ENCODE measurements around the gene SRPK3.

Gene SRPK3

DNA sequence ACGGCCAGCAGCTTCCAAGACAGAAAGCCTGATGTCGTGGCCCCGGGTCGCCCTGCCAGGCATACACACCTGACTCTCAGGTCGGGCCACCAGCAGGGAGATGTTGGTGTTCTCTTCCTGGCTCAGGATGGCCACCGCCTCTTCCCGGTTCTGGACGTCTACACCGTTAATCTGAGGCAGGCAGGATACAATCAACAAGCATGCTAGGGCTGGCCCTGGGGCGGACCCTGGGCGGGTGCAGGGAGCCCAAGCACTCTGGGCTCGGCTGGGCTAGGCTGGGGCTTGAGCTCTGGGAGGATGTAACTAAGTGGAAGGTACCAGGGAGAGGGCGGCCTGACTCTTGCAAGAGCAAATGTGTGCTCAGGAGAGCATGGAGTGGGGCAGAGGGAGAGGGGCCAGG, 24.6 kb downstream of the SRPK3 start:
- intact Hi-C loops (cut with DNase I; ENCODE audit: low total_unique reads), result no loop called here
- TF ChIP-seq, protein P1, sequence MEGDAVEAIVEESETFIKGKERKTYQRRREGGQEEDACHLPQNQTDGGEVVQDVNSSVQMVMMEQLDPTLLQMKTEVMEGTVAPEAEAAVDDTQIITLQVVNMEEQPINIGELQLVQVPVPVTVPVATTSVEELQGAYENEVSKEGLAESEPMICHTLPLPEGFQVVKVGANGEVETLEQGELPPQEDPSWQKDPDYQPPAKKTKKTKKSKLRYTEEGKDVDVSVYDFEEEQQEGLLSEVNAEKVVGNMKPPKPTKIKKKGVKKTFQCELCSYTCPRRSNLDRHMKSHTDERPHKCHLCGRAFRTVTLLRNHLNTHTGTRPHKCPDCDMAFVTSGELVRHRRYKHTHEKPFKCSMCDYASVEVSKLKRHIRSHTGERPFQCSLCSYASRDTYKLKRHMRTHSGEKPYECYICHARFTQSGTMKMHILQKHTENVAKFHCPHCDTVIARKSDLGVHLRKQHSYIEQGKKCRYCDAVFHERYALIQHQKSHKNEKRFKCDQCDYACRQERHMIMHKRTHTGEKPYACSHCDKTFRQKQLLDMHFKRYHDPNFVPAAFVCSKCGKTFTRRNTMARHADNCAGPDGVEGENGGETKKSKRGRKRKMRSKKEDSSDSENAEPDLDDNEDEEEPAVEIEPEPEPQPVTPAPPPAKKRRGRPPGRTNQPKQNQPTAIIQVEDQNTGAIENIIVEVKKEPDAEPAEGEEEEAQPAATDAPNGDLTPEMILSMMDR (IDR thresholded peaks at IDR 0.05), result no peak
- no peaks in the 10 kb centered on the region for H3K27me3 ChIP-seq
- no peak overlapping the region for H3K4me3 ChIP-seq
- peaks cover 0 to 4% (median 2%) of the 10 kb centered on the region in 4 donors for H3K4me1 ChIP-seq
- H3K27ac ChIP-seq, result no peak overlapping the region
- no peak for DNase-seq
- peaks cover 0 to 8% (median 0%) of the 10 kb centered on the region in 3 donors for H3K36me3 ChIP-seq
- H3K9me3 ChIP-seq, result peaks cover 0 to under 1% (median 0%) of the 10 kb centered on the region in 3 donors

DNA sequence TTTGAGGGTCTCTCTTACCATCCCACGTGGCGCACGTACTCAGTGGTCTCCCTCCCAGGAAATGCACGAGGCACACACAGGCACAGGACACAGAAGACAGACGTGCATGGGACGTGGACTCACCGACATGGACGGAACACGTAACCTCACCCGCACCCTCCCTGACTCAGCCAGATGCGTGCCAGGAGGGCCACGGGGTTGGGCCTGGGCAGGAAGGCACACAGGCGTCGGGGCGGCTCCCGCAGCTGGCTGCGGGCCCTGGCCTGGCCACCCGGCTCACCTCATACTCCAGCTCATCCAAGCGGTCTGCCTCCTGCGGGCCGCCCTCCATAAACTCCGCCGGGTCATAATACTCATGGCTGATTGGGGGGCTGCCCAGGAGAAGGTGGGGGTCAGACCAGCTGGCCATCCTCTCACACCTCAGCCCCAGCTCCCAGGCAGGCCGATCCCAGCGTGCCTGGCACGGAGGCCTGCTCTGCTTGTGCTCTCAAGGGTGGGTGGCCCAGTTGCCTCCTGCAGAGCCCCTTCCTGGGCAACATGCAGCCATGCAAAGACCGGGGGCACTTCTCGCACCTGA, 26.2 kb downstream of the SRPK3 start:
- no peak overlapping the region for H3K4me3 ChIP-seq
- TF ChIP-seq, protein P1 (IDR thresholded peaks at IDR 0.05), result no peak
- DNase-seq, result no peak
- no peaks in the 10 kb centered on the region for H3K4me1 ChIP-seq
- H3K27me3 ChIP-seq, result no peaks in the 10 kb centered on the region
- H3K9me3 ChIP-seq, result peaks cover 0 to 6% (median 0%) of the 10 kb centered on the region in 3 donors
- no peak overlapping the region for H3K27ac ChIP-seq
- peaks cover 0 to 8% (median 0%) of the 10 kb centered on the region in 3 donors for H3K36me3 ChIP-seq
- intact Hi-C loops (cut with DNase I; ENCODE audit: low total_unique reads), result no loop called here

DNA sequence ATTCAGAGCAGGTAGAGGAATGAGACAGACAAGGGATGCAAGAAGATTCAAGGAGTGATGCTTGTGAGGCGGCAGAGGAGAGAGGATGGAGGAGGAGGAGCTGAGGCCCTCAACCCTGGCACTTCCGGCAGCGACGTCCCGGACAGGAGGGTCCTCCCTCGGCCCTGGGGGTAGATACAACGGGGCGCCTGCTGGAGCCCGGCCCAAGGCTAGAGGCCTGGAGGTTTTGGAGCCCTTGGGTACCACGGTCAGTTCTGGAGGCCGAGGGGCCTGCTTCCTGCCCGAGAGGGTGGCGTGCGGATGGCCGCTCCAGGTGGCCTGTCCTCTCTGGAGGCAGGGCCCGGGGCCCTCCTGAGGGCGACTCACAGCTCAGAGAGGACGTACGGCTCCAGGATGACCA, 27.1 kb downstream of the SRPK3 start:
- H3K4me1 ChIP-seq, result no peaks in the 10 kb centered on the region
- H3K9me3 ChIP-seq, result peaks cover 0 to 6% (median 0%) of the 10 kb centered on the region in 3 donors
- intact Hi-C loops (cut with DNase I; ENCODE audit: low total_unique reads), result no loop called here
- H3K27me3 ChIP-seq, result no peaks in the 10 kb centered on the region
- H3K36me3 ChIP-seq, result peaks cover 0 to 8% (median 0%) of the 10 kb centered on the region in 3 donors
- TF ChIP-seq, protein P1 (IDR thresholded peaks at IDR 0.05), result no peak
- H3K27ac ChIP-seq, result no peak overlapping the region
- no peak for DNase-seq
- H3K4me3 ChIP-seq, result no peak overlapping the region

DNA sequence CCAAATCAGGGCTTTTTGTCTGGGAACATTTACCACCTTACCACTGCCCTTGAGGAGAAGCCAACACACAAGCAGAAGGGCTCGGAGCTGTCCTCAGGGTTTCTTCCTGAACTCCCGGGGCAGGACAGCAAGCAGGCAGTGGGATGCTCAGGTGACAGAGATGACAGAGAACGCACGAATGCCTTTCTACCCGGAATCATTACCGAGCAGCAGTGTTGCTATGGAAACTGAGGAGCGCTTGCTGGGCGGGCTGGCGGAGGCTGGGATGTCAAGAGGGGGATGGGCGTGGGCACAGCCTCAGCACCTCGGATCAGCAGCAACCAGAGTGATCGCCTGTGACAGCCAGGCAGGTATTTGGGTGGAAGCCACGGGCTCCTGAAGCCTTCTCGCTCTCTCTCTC, 31.4 kb downstream of the SRPK3 start:
- Histone ChIP-seq H3K4me3 (no peak overlapping the region), H3K27ac (no peak overlapping the region), H3K4me1 (no peaks in the 10 kb centered on the region), H3K9me3 (peaks cover 0 to 6% (median 0%) of the 10 kb centered on the region in 3 donors), H3K36me3 (no peaks in the 10 kb centered on the region), H3K27me3 (no peaks in the 10 kb centered on the region)
- TF ChIP-seq, protein P1 (IDR thresholded peaks at IDR 0.05), result no peak
- DNase-seq, result no peak
- intact Hi-C loops (cut with DNase I; ENCODE audit: low total_unique reads), result no loop called here

DNA sequence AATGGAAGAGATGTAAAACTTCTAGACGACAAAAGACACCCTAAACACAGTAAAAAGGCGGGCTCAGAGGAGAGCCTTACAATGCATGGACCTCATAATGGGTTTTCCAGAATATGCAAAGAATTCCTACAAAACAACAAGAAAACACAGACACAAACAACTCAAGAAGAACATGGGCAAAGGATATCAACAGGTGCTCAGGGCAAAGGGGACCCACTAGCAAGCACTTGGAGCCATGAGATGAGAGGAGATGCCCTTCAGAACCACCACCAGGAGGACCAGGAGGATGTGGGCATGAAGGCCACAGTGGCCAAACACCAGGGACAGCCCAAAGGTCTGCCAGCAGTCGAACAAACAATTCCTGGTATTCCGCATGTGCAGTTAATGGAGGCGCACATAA, 32.3 kb downstream of the SRPK3 start:
- no peak for DNase-seq
- peaks cover 0 to 6% (median 0%) of the 10 kb centered on the region in 3 donors for H3K9me3 ChIP-seq
- no peaks in the 10 kb centered on the region for H3K36me3 ChIP-seq
- no peak overlapping the region for H3K27ac ChIP-seq
- intact Hi-C loops (cut with DNase I; ENCODE audit: low total_unique reads), result no loop called here
- H3K4me1 ChIP-seq, result no peaks in the 10 kb centered on the region
- no peaks in the 10 kb centered on the region for H3K27me3 ChIP-seq
- TF ChIP-seq, protein P1 (IDR thresholded peaks at IDR 0.05), result no peak
- H3K4me3 ChIP-seq, result no peak overlapping the region

Measured in tibial artery (tissue), 4 donors.